Gastrocnemius medialis (tissue), 4 donors: ENCODE data around the gene UBE2QL1. TPM values are rescaled to one million over a fixed set of nuclear protein-coding genes. Genes with fewer than 3 reads are reported as not detected.

Experiments used
- ATAC-seq, 2 donors: fragments of 150-250 bp; one replicate each; pipeline ENCODE4 v1.9.1; 2016
- DNase-seq, 2 donors: peaks; one replicate each; pipeline ENCODE4 v3.0.0-alpha.2; 2019
- H3K27ac ChIP-seq, 4 donors: fragments of 200-600 bp; sonication (generic); 1 replicate in 1 of 4; 2 replicates in 3 of 4; pipeline ENCODE4 v1.5.1; 2016 to 2018; ENCODE audit warnings: mild to moderate bottlenecking in 2 of 4, moderate library complexity in 1 of 4
- H3K27me3 ChIP-seq, 3 donors: fragments of 200-600 bp; sonication (generic) in 2 of 3; 1 replicate in 1 of 3; 2 replicates in 2 of 3; pipeline versions ENCODE4 v1.5.1 to v1.6.0; 2016 to 2019; ENCODE audit warnings: mild to moderate bottlenecking in 1 of 3, moderate library complexity in 1 of 3
- H3K36me3 ChIP-seq, 2 donors: fragments of 200-600 bp; sonication (generic) in 1 of 2; one replicate each; pipeline ENCODE4 v1.5.1; 2017 to 2018
- H3K4me1 ChIP-seq, 2 donors: fragments of 200-600 bp; sonication (generic) in 1 of 2; one replicate each; pipeline ENCODE4 v1.5.1; 2016 to 2017; ENCODE audit warnings: mild to moderate bottlenecking in 2 of 2
- H3K4me3 ChIP-seq, 4 donors: fragments of 200-600 bp; sonication (generic) in 3 of 4; 1 replicate in 1 of 4; 2 replicates in 3 of 4; pipeline ENCODE4 v1.5.1; 2016 to 2019; ENCODE audit warnings: mild to moderate bottlenecking in 2 of 4
- H3K9me3 ChIP-seq, 3 donors: fragments of 200-600 bp; sonication (generic) in 2 of 3; 1 replicate in 1 of 3; 2 replicates in 2 of 3; pipeline ENCODE4 v1.5.1; 2016 to 2019
- POLR2A ChIP-seq, 2 donors: fragments of 450-650 bp; IDR thresholded peaks; one replicate each; pipeline ENCODE4 v1.6.1; 2017; ENCODE audit warnings: antibody characterized with exemption in 2 of 2, mild to moderate bottlenecking in 2 of 2, moderate library complexity in 2 of 2
- in situ Hi-C, 4 donors: fragments of 200-750 bp; cut with MboI; loops; one replicate each; pipeline versions ENCODE4 v1.15.0 to v1.8.0; 2017; ENCODE audit warnings: low sequenced_read_pairs in 4 of 4
- intact Hi-C: fragments of 100-400 bp; cut with DNase I; formaldehyde crosslinking; loops from one replicate; pipeline ENCODE4 v1.15.1; 2023; ENCODE audit warnings: low total_unique reads
- total RNA-seq, 4 donors: library from RNA; depleted of rRNA; stranded (reverse); fragments of >200 nt; gene quantifications; one replicate each; pipeline versions ENCODE4 v1.1.0 to v1.2.3, GENCODE V29; 2016
- TF ChIP-seq, protein P1 (sequence below), 5 experiments: fragments of 450-650 bp in 3 of 5; fragments of 200-600 bp in 2 of 5; sonication (generic) in 2 of 5; IDR thresholded peaks in 4 of 5; conservative IDR thresholded peaks in 1 of 5; 1 replicate in 4 of 5; 2 replicates in 1 of 5; pipeline ENCODE4 v1.5.1; 2016 to 2019; ENCODE audit warnings: antibody characterized with exemption in 5 of 5, mild to moderate bottlenecking in 3 of 5, moderate library complexity in 3 of 5

The UBE2QL1 gene
- total RNA-seq, 4 donors from 2014 or later = 48.8 to 150 (median 67.0) TPM

DNA sequence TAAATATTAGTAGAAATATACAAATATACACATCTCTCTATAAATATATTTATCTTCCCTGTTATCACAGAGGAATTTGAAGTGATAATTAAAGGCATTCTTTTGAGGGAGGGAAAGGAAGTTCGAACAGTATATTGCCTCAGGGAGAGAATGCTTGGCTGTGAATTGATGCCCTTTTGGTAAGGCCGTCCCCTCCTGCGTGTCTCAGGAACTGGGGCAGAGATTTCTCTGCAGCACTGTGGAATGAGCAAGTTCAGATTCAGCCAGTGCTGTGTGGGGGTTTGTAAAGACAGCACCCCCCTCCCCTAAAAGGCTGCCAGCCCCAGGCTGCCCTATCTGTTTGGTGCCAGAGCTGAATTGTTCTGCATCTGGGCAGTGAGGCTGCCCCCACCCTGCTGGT, 42.0 kb downstream of the UBE2QL1 start:
- H3K27me3 ChIP-seq = no peaks in the 10 kb centered on the region
- H3K4me3 ChIP-seq = no peak overlapping the region
- intact Hi-C loops = loop anchor here (5.0 kb wide), 1 partner anchor 33 kb away; no protein-coding TSS in a partner anchor
- peak overlapping the region; percentile 33 to 65 (median 38) for H3K27ac ChIP-seq
- H3K36me3 ChIP-seq = peaks cover 0 to 13% of the 10 kb centered on the region in 2 donors
- no peaks in the 10 kb centered on the region for H3K9me3 ChIP-seq
- no peak for DNase-seq
- ATAC-seq = no peak
- in situ Hi-C loops = no loop called here
- H3K4me1 ChIP-seq = peaks cover 21 to 38% of the 10 kb centered on the region in 2 donors
- TF ChIP-seq, protein P1, sequence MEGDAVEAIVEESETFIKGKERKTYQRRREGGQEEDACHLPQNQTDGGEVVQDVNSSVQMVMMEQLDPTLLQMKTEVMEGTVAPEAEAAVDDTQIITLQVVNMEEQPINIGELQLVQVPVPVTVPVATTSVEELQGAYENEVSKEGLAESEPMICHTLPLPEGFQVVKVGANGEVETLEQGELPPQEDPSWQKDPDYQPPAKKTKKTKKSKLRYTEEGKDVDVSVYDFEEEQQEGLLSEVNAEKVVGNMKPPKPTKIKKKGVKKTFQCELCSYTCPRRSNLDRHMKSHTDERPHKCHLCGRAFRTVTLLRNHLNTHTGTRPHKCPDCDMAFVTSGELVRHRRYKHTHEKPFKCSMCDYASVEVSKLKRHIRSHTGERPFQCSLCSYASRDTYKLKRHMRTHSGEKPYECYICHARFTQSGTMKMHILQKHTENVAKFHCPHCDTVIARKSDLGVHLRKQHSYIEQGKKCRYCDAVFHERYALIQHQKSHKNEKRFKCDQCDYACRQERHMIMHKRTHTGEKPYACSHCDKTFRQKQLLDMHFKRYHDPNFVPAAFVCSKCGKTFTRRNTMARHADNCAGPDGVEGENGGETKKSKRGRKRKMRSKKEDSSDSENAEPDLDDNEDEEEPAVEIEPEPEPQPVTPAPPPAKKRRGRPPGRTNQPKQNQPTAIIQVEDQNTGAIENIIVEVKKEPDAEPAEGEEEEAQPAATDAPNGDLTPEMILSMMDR (IDR thresholded peaks at IDR 0.05 in 4 of 5, conservative IDR thresholded peaks at IDR 0.05 in 1 of 5) = no peak
- TF ChIP-seq POLR2A (IDR thresholded peaks at IDR 0.05) = no peak

DNA sequence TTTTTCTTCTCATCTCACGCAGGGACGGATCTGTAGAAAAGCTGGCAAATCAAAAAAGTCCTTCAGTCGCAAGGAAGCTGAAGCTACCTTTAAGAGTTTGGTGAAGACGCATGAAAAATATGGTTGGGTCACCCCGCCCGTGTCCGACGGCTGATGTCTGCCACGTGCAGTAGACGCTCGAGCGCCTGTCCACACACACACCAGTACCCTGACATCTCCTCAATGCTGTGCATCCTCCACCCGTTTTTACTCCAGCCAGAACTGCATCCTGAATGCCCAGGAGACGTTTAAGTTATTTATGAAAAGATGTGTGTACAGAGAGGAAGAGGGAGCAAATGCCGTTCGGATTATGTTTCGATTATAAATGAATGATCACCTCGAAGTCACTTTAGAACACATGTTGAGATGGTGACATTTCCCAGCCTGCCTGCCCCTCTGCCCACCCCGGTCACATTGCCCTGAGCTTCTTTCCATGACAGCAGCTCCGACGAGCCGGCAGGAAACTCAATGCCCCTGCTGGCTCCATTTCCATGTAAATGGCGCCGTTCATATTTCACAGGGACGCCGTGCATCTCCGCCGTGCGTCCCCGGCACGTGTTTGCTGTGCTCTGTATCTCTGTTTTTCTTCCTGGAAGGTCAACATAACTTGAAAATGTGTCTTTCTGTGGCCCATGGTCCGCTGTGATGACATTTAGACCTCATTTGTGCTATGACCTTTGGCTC, 42.7 kb downstream of the UBE2QL1 start:
- no peaks in the 10 kb centered on the region for H3K27me3 ChIP-seq
- TF ChIP-seq POLR2A (IDR thresholded peaks at IDR 0.05) = no peak
- TF ChIP-seq, protein P1 (IDR thresholded peaks at IDR 0.05 in 4 of 5, conservative IDR thresholded peaks at IDR 0.05 in 1 of 5) = no peak
- ATAC-seq = no peak
- peaks cover 20 to 38% of the 10 kb centered on the region in 2 donors for H3K4me1 ChIP-seq
- in situ Hi-C loops = no loop called here
- no peak overlapping the region for H3K4me3 ChIP-seq
- intact Hi-C loops = loop anchor here (5.0 kb wide), 1 partner anchor 34 kb away; no protein-coding TSS in a partner anchor
- no peak for DNase-seq
- H3K9me3 ChIP-seq = no peaks in the 10 kb centered on the region
- peaks cover 0 to 13% of the 10 kb centered on the region in 2 donors for H3K36me3 ChIP-seq
- peak overlapping the region; percentile 33 to 65 (median 38) for H3K27ac ChIP-seq

DNA sequence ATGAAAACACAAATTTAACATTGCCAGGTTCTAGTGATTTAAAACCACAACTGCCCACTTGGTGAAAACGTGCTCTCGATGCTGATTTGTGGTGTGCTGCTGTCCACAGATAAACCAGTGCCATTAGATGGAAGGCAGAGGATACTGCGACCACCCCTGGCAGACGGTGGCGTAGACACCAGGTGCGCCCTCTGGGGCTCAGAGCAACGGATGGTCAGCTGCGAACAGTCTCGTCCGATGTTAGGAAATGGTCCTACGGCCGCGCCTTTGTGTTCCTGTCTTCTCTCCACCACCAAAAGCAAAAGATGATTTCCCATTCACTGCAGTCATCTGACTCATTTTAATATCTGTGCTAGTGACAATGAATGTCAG, 43.2 kb downstream of the UBE2QL1 start:
- no peak overlapping the region for H3K4me3 ChIP-seq
- no peak for DNase-seq
- H3K27ac ChIP-seq = peak overlapping the region in 1 of 4 donors; percentile 65
- H3K36me3 ChIP-seq = peaks cover 0 to 13% of the 10 kb centered on the region in 2 donors
- ATAC-seq = no peak
- TF ChIP-seq, protein P1 (IDR thresholded peaks at IDR 0.05 in 4 of 5, conservative IDR thresholded peaks at IDR 0.05 in 1 of 5) = no peak
- no peak for TF ChIP-seq POLR2A (IDR thresholded peaks at IDR 0.05)
- no peaks in the 10 kb centered on the region for H3K27me3 ChIP-seq
- H3K4me1 ChIP-seq = peaks cover 15 to 36% of the 10 kb centered on the region in 2 donors
- in situ Hi-C loops = no loop called here
- no peaks in the 10 kb centered on the region for H3K9me3 ChIP-seq
- intact Hi-C loops = loop anchor here (5.0 kb wide), 1 partner anchor 35 kb away; no protein-coding TSS in a partner anchor

DNA sequence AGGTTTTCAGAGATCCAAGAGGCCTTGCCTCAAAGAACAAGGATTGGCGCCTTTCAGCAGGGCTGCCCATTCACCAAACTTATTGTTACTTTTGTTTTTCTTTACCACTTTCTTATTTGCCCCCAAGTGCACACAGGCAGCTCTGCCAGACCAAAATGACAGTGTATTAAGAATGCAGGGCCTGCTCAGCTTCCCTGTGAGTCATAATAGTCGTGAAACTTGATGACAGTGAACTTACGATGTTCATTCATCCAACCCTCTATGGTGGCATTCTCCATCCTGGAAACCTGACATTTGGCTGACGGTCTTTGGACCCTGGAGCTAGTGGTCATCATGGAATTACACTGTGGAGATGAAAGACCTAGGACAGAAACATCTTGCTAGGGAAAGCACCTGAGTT, 44.3 kb downstream of the UBE2QL1 start:
- ATAC-seq (peak in 1 of 2 donors; percentile 63), DNase-seq (no peak)
- Histone ChIP-seq H3K27me3 (no peaks in the 10 kb centered on the region), H3K9me3 (no peaks in the 10 kb centered on the region), H3K4me3 (no peak overlapping the region), H3K4me1 (peaks cover 11 to 33% of the 10 kb centered on the region in 2 donors), H3K27ac (peak overlapping the region in 3 of 4 donors; percentile 18 to 38 (median 27)), H3K36me3 (peaks cover 0 to 13% of the 10 kb centered on the region in 2 donors)
- intact Hi-C loops = loop anchor here (5.0 kb wide), 1 partner anchor 36 kb away; no protein-coding TSS in a partner anchor
- no peak for TF ChIP-seq POLR2A (IDR thresholded peaks at IDR 0.05)
- TF ChIP-seq, protein P1 (IDR thresholded peaks at IDR 0.05 in 4 of 5, conservative IDR thresholded peaks at IDR 0.05 in 1 of 5) = no peak
- in situ Hi-C loops = no loop called here
